ENCODE measurements around the gene ANXA1.

Gene ANXA1, protein sequence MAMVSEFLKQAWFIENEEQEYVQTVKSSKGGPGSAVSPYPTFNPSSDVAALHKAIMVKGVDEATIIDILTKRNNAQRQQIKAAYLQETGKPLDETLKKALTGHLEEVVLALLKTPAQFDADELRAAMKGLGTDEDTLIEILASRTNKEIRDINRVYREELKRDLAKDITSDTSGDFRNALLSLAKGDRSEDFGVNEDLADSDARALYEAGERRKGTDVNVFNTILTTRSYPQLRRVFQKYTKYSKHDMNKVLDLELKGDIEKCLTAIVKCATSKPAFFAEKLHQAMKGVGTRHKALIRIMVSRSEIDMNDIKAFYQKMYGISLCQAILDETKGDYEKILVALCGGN

DNA sequence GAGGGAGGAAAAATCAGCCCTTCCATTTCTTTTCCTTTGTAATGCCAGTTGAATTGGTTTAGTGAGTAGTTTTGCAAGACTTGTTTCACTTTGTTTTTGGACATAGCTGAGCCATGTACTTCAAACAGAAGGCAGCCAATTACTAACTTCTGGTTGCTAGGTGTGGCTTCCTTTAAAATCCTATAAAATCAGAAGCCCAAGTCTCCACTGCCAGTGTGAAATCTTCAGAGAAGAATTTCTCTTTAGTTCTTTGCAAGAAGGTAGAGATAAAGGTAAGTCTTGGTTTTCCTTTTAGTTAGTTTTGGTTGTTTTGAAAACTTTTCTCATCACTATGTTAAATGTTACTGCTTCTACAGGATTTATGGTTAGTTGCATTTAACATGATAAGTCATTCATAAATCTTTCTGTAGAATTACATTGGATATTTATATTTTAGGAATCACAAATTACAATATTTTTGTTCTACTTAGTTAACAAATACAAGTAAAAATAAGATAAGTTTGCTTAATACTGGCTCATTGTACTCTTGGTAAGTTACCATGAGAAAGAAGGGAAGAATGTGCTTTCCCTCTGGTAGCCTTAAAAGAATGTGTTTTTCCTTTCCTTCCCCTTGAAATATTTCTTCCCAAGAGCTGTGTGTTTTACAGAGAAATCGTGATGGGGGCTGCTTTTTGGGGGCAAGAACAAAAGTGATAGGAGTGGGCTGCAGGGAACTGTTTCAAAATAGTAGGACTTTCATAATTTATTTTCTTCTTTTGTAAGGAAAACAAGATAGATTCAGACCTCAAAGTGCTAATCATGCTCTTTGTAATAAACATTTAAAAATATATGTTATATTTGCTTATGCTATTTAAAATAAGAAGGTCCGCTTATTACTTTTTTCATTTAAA lies at the start of gene ANXA1:
TSS of gene ANXA1 (plus strand) at position 213 of the 890 bp plus-strand sequence. CDS start 6,671 bp downstream, outside the sequence.
- DNase-seq (ENCODE audit: low spot score): peak; percentile 74

DNA sequence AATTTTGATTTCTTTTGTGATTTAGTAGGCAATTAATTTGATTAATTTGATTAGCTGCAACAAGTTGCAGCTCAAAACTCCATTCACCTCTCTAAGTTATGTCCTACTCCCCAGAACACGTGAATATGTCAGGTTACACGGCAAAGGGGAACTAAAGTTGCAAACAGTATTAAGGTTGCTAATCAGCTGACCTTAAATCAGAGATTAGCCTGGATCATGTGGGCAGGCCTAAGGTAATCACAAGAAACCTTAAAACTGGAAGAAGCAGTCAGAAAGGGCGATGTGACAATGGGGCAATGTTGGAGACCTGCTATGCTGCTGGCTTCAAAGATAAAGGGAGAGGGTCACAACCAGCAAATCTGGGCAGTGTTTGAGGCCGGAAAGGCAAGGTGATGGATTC lies 47.3 kb upstream of the ANXA1 start:
- no peak for DNase-seq (ENCODE audit: low spot score)

DNA sequence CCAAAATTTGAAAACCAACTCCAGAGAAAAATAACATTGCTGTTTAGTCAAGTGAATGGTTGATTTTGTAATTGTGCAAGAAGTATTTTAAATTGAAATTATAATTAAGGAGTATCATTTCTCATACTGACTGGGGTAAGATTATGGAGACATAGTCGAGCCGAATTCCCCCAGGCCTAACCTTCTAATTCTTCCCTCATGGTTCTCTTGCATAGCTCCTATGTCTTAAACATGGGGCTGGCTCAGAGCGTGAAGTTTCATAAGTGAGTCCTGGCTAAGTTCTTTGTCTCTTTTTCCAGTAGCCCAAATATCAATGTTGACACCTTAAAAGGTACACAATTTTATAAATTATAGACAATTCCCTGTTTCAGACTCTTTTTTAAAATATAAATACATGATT lies 46.7 kb upstream of the ANXA1 start:
- DNase-seq (ENCODE audit: low spot score): no peak

DNA sequence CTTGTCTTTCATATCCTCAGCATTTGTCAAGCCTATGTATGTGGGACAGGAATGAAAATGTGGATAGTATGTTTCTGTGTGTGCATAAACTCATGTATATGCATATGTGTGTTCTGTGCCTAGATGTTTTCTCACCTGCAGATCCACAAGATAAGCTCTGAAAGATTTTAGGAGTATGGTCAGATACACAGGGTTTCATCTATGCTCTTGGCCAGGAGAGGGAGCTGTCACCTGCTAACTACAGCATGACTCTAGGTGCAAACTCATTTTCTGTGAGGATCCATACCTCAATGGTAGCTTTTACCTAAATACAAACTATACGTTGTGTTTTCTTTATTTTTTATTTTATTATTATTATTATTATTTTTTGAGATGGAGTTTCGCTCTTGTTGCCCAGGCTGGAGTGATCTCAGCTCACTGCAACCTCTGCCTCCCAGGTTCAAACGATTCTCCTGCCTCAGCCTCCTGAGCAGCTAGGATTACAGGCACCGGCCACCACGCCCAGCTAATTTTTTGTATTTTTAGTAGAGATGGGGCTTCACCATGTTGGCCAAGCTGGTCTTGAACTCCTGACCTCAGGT lies 44.1 kb upstream of the ANXA1 start:
- DNase-seq (ENCODE audit: low spot score): peak; percentile 64

DNA sequence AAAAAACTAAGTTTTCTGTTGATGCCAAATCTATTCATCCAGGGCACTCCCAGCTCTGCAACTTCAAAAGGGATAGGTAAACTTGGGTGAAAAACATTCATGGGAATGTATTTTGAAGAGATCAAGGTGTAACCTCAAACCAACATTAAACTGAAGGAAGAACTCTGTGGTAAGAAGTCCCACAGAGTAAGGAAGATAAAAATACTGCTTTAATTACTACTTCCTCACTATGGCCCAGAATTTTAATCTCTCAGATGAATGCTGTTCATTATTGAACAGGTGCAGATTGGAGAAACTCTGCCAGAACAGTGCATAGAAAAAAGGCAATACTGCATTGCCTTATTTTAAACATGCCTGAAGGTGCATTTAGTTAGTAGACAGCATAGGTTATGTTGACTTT lies 37.6 kb upstream of the ANXA1 start:
- DNase-seq (ENCODE audit: low spot score): no peak

DNA sequence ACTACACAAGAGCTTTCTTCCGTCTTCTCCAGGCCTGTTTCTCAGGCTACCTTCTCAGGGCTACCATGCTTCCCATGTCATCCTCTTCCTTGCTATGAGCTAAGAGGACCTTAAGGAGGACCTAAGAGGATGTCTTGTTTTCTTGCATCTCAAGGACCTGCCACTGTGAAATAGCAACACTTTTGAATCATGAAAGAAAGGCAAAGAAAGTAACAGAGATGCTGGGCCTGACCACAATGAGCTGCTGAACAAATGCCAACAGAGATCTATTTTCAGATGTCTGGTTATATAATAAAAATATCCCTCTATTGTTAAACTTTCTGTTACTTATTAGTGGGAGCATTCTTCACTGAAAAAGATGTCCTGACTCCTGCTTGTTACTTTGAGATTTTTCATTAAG lies 36.7 kb upstream of the ANXA1 start:
- DNase-seq (ENCODE audit: low spot score): peak; percentile 13

DNA sequence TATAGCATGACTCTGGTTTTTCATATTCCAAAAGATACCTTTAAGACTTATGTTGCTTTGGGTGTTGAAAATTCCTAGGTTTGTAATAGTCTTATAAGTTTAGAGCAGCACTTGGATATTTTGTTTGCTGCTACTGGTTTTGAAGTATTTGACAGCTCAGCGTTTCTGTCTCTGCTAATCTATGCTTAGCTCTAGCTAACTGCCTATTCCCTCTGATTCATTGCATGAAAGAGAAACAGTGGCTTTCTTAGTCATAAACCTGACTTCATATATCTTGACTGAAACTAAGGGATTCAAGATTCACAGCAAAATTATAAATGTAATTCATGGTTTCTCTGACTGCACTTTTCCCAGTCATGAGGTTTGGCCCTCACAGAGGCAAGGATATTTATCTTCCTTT lies 35.6 kb upstream of the ANXA1 start:
- DNase-seq (ENCODE audit: low spot score): peak; percentile 43

DNA sequence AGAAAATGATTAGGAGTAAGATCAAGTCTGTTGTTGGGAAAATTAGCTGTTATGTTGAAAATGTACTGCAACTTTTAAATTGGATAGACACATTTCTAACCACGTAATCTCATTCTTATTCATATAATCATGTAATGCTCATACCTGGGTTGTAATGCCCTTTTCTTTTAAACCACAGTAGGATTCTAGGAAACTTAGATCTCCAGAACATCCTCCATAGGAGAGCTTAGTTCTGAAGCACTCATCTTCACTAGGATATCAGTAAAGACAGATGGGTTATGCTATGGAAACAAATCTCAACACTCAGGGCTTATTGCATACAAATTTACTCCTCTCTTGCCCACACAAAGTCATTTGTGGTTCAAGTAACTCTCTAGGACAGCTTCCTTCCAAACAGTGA lies 34.8 kb upstream of the ANXA1 start:
- no peak for DNase-seq (ENCODE audit: low spot score)

DNA sequence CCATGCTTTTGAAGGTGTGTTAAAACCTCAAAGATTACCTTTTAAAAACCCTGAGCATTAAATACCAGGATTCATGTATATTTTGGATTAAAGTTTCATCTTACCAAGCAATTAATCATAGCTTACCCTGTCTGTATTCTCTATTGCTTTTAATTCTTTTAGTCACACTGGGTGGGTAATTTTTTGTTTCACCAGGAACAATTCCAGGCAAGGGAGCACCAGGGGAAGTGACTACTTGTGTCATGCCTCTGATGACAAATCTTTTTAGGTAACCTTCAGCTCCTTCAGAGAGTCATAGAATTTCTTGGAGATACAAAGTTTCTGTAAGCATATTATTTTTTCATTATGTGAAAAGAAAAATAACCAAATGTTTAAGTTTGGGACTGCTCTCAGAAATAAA lies 33.4 kb upstream of the ANXA1 start:
- peak; percentile 8 for DNase-seq (ENCODE audit: low spot score)

DNA sequence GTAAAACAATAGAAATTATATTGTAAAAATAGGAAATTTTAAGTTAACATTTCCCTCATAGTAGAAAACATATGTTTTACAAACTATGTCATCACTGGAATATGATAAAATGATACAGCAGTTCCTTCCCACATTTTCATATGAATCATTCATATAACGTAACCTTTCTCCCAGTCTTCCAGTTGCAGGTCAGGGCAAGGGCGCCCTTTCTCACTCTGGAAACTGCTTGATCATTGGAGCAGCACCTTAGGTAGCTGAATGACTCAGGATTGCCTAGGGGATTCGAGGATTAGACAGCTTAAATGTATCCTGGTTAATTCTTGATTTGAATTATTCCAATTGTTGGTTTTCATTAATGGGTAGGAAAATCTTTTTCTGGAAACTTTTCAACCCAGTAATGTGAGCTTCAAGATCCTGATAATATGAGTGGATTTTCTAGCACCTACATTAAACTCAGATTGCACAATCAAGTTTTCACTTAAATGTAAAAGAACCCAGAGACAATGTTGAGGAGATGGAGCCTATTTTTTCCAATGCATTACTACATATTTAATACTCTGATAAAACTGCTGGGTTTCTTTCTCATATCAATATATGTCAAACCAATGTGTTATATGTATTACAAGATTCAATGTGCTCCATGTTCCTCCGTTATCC lies 32.6 kb upstream of the ANXA1 start:
- DNase-seq (ENCODE audit: low spot score): peak; percentile 55

DNA sequence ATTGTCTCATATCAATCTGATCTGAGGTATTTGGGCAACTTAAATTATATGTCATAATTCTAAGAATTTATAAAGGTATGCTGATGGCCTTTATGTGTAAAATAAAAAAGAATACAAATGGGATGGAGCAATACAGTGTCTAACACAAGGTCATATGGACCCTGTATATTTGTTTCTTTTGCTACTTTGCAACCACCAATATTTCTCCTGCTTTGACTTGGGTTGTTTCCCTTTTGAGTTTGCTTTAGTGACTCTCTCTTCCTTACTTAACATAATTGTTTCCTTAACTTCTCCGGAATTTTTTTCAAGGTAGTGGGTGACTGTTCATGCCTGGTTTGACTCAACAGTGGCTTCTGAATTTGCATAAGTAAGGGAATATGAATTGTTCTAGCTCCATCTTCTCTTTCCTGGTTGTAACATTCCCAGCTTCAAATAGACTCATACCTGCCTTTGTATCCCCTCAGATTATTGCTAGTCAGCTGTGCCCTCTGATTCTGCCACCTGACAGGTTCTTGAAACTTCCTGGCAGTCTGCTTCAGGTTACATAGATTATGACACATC lies 30.2 kb upstream of the ANXA1 start:
- no peak for DNase-seq (ENCODE audit: low spot score)

DNA sequence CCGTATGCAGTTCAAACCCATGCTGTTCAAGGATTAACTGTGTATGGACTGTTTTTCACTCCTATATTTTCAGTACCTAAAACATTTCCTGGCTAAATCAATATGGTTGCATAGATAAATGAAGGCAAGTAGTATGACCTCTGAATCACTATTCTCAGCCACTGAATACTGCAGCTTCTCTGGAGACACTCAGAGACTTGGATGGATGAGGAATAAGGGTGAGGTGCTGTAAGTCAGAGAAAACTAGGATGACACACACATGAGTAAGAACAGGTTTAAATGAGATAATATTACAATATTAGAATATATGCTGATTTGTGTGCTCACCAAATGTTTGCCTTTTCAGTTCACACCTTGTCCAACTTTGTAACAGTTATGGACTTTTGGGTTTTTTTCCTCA lies 26.0 kb upstream of the ANXA1 start:
- DNase-seq (ENCODE audit: low spot score): no peak

DNA sequence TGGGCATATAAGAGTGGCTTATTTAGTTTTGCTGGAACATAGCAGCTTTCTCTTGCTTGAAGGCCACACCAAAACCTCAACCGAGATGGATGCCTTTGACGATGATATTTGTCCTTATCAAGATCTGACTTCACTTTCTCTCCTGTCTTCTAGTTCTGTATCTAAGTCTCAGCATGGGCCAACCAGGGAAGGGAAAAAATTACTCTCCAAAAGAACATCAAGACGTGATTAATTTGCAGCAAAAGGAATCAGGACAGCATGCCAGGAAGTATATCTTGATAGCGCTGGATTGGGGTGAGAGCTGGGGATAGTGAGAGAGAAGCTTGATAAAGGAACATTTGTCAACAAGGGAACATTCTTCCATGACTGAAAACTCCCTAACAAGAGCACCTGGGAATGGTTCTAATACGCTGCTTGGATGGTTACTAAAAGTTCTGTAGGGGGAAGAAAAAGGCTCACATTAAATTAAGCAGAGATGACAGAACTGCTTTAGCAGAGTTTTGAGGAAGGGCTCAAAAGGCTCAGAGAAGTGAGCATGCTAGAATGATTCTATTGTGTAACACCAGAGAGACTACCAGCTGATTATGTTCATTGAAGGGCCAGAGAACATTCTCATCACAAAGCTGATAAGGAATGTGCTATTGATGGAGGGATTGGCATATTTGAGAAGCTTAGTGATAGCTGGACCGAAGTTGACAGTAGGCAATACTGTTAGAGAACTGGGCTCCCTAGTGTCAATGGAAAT lies 21.6 kb upstream of the ANXA1 start:
- DNase-seq (ENCODE audit: low spot score): no peak

DNA sequence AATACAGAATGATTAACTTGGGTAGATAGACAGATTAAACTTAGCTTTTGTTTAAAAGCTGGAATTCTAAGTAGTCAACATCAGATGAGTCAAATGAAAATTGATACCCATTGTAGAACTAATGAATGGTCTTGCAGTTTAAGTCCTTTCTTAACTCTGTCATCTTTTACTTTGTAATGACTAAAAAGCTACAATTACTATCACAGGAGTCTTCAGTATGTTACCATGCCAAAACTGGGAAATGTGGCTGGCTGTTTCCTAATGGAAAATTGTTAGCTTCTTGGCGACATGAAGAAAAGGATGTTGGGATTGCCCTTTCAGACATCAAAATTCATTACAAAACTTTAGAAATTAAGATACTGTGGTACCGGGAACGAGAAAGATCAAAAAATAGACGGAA lies 20.2 kb upstream of the ANXA1 start:
- no peak for DNase-seq (ENCODE audit: low spot score)

DNA sequence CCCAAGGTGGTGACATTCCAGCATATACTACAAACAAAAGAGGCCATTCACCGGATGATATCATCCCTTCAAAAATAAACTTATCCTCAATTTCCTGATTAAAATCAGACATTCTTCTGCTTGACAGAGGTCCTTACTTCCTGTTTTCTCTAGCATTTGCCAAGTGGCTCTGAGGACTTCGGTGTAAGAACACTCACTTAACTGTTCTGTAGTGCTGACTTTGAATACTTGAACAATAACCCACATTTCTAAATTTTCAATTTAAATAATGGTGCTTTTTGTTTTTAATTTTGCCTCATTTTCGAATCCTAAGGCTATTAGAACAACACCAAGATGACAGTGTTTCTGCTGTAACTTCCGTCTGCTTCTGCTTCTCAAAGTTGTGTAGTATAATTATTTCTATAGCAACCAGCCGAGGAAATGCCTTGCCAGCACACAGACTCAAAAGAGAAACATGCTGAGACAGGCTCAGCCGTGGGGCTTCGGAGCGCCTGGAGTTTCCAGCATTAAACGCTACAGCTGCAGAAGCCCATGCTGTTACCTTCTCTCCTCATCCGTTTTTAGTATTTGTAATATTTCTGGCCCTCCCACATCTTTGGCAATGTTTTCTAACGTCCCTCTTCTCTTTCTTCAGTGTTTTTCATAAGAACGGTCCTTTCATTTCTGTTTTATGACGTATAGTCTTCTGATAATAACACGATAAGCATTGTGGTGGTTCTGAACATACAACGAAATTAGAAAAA lies 19.5 kb upstream of the ANXA1 start:
- peak; percentile 73 for DNase-seq (ENCODE audit: low spot score)

DNA sequence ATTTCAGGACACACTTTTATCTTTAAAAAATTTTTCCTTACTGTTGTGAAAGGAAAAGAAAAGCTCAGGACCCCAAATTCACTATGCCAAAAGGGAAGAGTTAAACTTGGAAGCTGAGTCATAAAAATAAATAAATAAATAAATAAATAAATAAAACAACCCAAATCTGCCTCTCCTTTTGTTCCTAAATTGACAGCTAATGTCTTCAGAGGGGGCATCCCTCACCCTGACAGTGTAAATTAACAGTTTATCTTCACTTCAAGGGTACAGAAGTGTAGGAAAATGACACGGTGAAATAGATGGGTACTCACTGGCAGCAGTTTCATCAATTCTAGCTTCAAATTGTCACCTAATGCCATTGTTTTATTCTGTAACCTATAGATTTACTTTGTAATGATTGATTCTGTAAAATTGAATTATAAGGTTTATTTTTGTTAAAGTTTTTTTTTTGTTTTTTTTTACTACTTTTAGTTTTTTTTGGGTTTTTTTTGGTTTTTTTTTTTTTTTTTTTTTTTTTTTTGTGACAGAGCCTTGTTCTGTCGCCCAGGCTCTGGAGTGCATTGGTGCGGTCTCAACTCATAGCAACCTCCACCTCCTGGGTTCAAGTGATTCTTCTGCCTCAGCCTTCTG lies 18.5 kb upstream of the ANXA1 start:
- no peak for DNase-seq (ENCODE audit: low spot score)

DNA sequence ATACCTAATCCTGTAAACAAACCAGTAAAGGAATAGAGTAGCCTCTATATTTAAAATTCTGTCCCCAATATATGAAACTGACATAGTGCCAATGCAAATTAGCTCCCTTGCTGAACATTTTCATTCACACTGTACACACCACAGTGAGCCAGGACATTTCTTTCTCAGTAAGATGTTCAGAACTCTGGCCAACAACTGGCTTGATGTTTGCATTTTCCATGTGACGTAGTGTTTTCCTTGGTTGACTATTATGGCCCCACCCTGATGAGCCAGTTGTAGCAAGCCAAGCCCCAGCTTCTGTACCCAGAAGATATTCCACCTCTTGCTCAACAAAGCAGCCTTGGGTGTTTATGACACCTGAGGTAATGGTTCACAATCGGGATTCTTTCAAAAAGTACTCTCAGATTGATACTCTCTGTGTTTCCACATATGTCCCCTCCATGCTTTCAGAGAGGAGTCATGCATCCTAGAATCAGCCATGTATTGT lies 17.7 kb upstream of the ANXA1 start:
- DNase-seq (ENCODE audit: low spot score): peak; percentile 25

DNA sequence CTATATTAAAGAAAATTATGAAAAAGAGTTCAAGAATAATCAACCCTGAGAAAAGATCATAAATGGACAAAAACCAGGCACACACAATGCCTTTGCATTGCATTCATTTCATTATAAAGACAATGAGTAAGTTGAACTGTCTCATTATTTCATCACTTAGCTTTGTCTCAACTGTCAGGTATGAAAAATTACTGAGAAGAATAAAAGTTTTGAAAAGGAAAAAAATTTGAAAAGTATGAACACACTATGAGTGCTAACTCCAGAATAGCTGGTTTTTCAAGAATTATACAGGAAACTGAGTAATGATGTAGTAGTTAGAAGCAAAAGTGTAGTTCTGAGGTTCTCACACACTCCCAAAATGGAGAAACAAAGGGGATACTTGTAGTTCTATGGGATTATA lies 16.3 kb upstream of the ANXA1 start:
- no peak for DNase-seq (ENCODE audit: low spot score)

DNA sequence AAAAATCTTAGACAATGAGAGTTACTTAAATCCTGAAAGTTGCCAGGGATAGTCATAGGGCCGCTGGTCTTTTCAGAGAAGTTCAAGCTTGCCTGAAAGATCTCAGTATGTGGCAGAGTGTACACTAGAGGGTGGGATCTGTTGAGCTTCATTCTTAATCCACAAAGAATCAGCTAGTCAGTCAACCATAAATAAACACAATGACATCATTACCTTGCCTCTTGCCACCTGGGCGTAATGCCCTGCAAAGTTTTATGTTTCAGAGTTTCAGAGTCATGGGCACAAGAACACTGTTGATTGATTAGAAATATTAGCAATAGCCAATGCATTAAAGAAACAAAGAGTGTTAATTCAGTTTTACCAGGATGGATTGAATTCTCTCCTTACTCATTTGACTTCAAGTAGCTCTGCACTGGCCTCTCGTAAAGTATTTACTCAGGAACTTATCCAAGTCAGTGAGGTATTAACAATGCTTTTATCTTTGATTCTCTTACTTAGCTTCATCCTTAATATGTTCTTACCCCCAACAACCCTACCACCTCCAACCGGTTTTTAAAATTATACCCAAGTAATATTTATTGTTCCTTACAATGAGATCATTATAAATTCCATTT lies 14.3 kb upstream of the ANXA1 start:
- DNase-seq (ENCODE audit: low spot score): no peak

DNA sequence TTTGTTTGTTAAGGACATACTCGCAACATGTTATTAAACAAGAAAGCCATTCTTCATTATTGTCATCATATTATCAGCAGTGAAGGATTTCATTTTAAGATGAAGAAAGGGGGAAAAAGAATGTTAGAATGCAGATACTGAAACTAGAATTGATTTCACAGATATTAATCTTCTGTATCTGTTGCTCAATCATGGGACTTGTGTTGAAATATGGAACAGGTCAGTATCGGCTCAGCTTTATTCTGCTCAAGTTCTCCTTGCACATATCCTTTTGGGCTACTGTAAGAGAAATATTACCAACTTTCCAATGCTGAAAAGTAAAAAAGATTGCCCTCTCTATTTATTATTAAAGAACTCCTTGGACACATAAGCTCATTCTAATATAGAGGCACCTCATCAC lies 13.8 kb upstream of the ANXA1 start:
- no peak for DNase-seq (ENCODE audit: low spot score)
